B cell (primary cell): ENCODE measurements around the gene TRMT112. TPM values are rescaled to one million over a fixed set of nuclear protein-coding genes. Genes with fewer than 3 reads are reported as not detected.

Source experiments
- ATAC-seq: fragments of 200-7000 bp; cut with Tn5 transposase; one replicate; pipeline ENCODE4 v1.10.0; 2021; ENCODE audit warnings: low read depth, mild to moderate bottlenecking, moderate number of reproducible peaks, moderate library complexity
- CTCF ChIA-PET: fragments of 350-600 bp; sonication (Branson Sonifier 250); formaldehyde crosslinking; loops from one replicate; lab custom pipeline; 2021; ENCODE audit warnings: antibody characterized with exemption, inconsistent platforms; lab: Charles Lee
- POLR2A ChIA-PET: fragments of 350-600 bp; sonication (Branson Sonifier 250); formaldehyde crosslinking; loops from one replicate; lab custom pipeline; 2021; ENCODE audit warnings: antibody characterized with exemption; lab: Charles Lee
- DNase-seq: peaks from one replicate; pipeline ENCODE4 v3.0.0; 2013
- H2AFZ ChIP-seq: 2 replicates; pipeline ENCODE4 v1.6.1; 2012; ENCODE audit warnings: mild to moderate bottlenecking, low read depth, low read length; ENCODE audit not compliant: insufficient read depth, poor library complexity, severe bottlenecking
- H3K27ac ChIP-seq, 2 donors: 1 replicate in 1 of 2; 2 replicates in 1 of 2; pipeline ENCODE4 v1.5.1; 2012 to 2013; ENCODE audit warnings: low read length in 2 of 2, mild to moderate bottlenecking in 2 of 2, moderate library complexity in 1 of 2
- H3K27me3 ChIP-seq, 4 experiments: fragments of 200-600 bp in 1 of 4; sonication (generic) in 1 of 4; replicated peaks in 1 of 4; 1 replicate in 2 of 4; 2 replicates in 2 of 4; pipeline versions ENCODE4 v1.6.1 to v1.7.0; 2013 to 2016; ENCODE audit warnings: low read length in 3 of 4, mild to moderate bottlenecking in 2 of 4, mixed read lengths in 1 of 4, moderate library complexity in 1 of 4; ENCODE audit not compliant: insufficient read depth in 4 of 4, control insufficient read depth in 3 of 4; ENCODE audit errors: control extremely low read depth in 1 of 4
- H3K36me3 ChIP-seq, 2 experiments: replicated peaks in 1 of 2; 1 replicate in 1 of 2; 2 replicates in 1 of 2; pipeline versions ENCODE4 v1.6.1 to v1.7.1; 2013; ENCODE audit warnings: low read length in 1 of 2; ENCODE audit not compliant: insufficient read depth in 2 of 2, control insufficient read depth in 1 of 2; ENCODE audit errors: control extremely low read depth in 1 of 2, extremely low read depth in 1 of 2
- H3K4me1 ChIP-seq, 2 donors: fragments of 200-600 bp in 1 of 2; sonication (generic) in 1 of 2; 1 replicate in 1 of 2; 2 replicates in 1 of 2; pipeline versions ENCODE4 v1.5.1 to v1.6.1; 2013 to 2017; ENCODE audit warnings: low read length in 2 of 2; ENCODE audit not compliant: control insufficient read depth in 2 of 2, insufficient read depth in 2 of 2
- H3K4me2 ChIP-seq: replicated peaks from 2 replicates; pipeline ENCODE3; 2012; ENCODE audit warnings: mild to moderate bottlenecking, low read depth, low read length; ENCODE audit not compliant: poor library complexity, severe bottlenecking
- H3K4me3 ChIP-seq, 5 experiments: fragments of 200-600 bp in 1 of 5; sonication (generic) in 1 of 5; 1 replicate in 3 of 5; 2 replicates in 2 of 5; pipeline versions ENCODE4 v1.5.1 to v1.7.0; 2011 to 2016; ENCODE audit warnings: low read length in 4 of 5, mild to moderate bottlenecking in 4 of 5, low read depth in 2 of 5, control low read depth in 1 of 5, moderate library complexity in 1 of 5; ENCODE audit not compliant: insufficient read depth in 1 of 5; ENCODE audit errors: control extremely low read depth in 1 of 5, extremely low read depth in 1 of 5
- H3K79me2 ChIP-seq: fragments of 200-600 bp; sonication (generic); one replicate; pipeline ENCODE4 v1.6.0; 2016; ENCODE audit warnings: low read length; ENCODE audit not compliant: control insufficient read depth, insufficient read depth
- H3K9ac ChIP-seq: fragments of 200-600 bp; sonication (generic); 2 replicates; pipeline ENCODE4 v1.6.1; 2017; ENCODE audit warnings: mild to moderate bottlenecking, low read length, moderate library complexity
- H3K9me3 ChIP-seq, 3 donors: one replicate each; pipeline versions ENCODE4 v1.6.1 to v1.7.1; 2013; ENCODE audit warnings: low read length in 2 of 3; ENCODE audit not compliant: control insufficient read depth in 2 of 3, insufficient read depth in 1 of 3; ENCODE audit errors: control extremely low read depth in 1 of 3
- H4K20me1 ChIP-seq: 2 replicates; pipeline ENCODE4 v1.6.0; 2012; ENCODE audit warnings: mild to moderate bottlenecking, low read length; ENCODE audit not compliant: insufficient read depth, control insufficient read depth, poor library complexity, severe bottlenecking
- H3K27ac Mint-ChIP-seq: one replicate; pipeline ENCODE4 v1.8.0; 2021; ENCODE audit warnings: mixed read lengths
- H3K27me3 Mint-ChIP-seq: one replicate; pipeline ENCODE4 v1.8.0; 2021; ENCODE audit warnings: mixed read lengths
- H3K4me1 Mint-ChIP-seq: one replicate; pipeline ENCODE4 v1.8.0; 2021; ENCODE audit warnings: mixed read lengths
- H3K4me3 Mint-ChIP-seq: one replicate; pipeline ENCODE4 v1.8.0; 2021; ENCODE audit warnings: mixed read lengths
- H3K9me3 Mint-ChIP-seq: one replicate; pipeline ENCODE4 v1.8.0; 2022; ENCODE audit warnings: mixed read lengths; ENCODE audit not compliant: insufficient read depth
- EZH2 ChIP-seq: IDR thresholded peaks from 2 replicates; pipeline ENCODE4 v1.6.1; 2012; ENCODE audit warnings: borderline replicate concordance, low read depth, mild to moderate bottlenecking, moderate library complexity, low read length; ENCODE audit not compliant: insufficient read depth, poor library complexity, severe bottlenecking
- WGBS: methylation state at CpG from one replicate; pipeline ENCODE4 v1.1.5; 2013; ENCODE audit warnings: missing lambda C conversion rate; ENCODE audit not compliant: insufficient coverage; 5-methylcytosine and 5-hydroxymethylcytosine counted together
- intact Hi-C: fragments of 100-400 bp; cut with micrococcal nuclease; formaldehyde crosslinking; loops from one replicate; pipeline ENCODE4 v1.10.0; 2022
- polyA plus RNA-seq: library from polyadenylated mRNA; depleted of rRNA; stranded (reverse); fragments of >200 nt; gene quantifications from 2 replicates; pipeline ENCODE4 v1.2.3, GENCODE V29; 2012
- total RNA-seq, 2 donors: library from RNA; stranded (reverse); fragments of 120-200 nt in 1 of 2; gene quantifications; 1 replicate in 1 of 2; 2 replicates in 1 of 2; pipeline versions ENCODE4 v1.2.3 to v1.2.4, GENCODE V29; 2013 to 2022
- TF ChIP-seq, protein P1 (sequence below): fragments of 200-600 bp; IDR thresholded peaks from one replicate; pipeline ENCODE4 v1.8.0; 2022; ENCODE audit warnings: antibody characterized with exemption, mild to moderate bottlenecking

Gene TRMT112
- total and polyA plus RNA-seq, 2 donors (not counting 1 experiment from before 2014, with no cell fraction given), result 133 to 231 TPM

DNA sequence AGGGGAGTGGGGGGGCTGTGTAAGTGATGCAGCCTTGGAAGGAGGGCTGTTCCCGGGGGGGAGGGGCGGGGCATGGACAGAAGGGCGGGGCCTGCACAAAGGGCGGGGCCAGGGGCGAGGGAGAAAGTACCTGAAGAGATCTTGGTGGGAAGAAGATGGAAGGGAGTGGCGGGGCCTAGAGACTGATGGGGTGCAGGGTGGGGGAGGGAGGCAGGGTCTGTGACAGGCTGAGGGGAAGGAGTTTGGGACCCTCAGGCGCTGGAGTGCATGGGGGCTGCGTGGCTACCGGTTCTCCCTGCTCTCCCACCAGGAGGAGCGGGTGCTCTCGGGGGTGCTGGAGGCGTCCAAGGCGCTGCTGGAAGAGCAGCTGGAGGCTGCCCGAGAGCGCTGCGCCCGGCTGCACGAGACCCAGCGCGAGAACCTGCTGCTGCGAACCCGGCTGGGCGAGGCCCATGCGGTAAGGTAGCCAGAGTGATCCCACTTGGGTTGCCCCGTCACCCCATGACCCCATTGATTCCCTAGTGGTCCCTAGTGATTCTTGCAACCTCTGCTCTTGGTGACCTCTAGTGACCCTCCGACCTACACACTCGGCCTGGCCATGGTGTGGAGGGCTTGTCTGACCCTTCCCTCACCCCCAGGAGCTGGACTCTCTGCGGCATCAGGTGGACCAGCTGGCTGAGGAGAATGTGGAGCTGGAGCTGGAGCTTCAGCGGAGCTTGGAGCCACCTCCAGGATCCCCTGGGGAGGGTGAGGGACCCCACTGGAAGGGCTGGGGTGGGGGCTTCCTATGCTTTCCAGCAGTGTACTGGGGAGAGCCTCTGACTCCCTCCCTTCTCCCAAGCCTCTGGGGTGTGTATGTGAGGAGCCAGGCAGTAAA, 25.7 kb upstream of the TRMT112 start:
- Histone ChIP-seq H3K36me3 (peaks cover 4 to 39% of the 10 kb centered on the region in 2 experiments), H3K9me3 (no peaks in the 10 kb centered on the region), H3K4me1 (peaks cover 30 to 36% of the 10 kb centered on the region in 2 donors), H4K20me1 (peaks cover 51% of the 10 kb centered on the region), H3K27me3 (no peaks in the 10 kb centered on the region), H3K27ac (no peak overlapping the region), H2AFZ (no peak overlapping the region), H3K79me2 (peaks cover 29% of the 10 kb centered on the region), H3K4me2 (peak overlapping the region; percentile 98), H3K4me3 (no peak overlapping the region), H3K9ac (no peak overlapping the region)
- DNase-seq (no peak), ATAC-seq (no peak)
- ChIA-PET CTCF (interaction anchor here (1.1 to 5.5 kb wide), 8 partner anchors 11 to 106 kb away, joined by 3 to 63 read pairs (median 6); partner anchors contain the start of genes PRDX5, RPS6KA4 and TRMT112), POLR2A (interaction anchor here (1.1 to 3.4 kb wide), 2 partner anchors 26 to 72 kb away, joined by 3 to 50 read pairs; partner anchors contain the start of genes PRDX5 and TRMT112)
- H3K4me3 Mint-ChIP-seq, result peak overlapping the region; percentile 68
- no peak for TF ChIP-seq EZH2
- TF ChIP-seq, protein P1, sequence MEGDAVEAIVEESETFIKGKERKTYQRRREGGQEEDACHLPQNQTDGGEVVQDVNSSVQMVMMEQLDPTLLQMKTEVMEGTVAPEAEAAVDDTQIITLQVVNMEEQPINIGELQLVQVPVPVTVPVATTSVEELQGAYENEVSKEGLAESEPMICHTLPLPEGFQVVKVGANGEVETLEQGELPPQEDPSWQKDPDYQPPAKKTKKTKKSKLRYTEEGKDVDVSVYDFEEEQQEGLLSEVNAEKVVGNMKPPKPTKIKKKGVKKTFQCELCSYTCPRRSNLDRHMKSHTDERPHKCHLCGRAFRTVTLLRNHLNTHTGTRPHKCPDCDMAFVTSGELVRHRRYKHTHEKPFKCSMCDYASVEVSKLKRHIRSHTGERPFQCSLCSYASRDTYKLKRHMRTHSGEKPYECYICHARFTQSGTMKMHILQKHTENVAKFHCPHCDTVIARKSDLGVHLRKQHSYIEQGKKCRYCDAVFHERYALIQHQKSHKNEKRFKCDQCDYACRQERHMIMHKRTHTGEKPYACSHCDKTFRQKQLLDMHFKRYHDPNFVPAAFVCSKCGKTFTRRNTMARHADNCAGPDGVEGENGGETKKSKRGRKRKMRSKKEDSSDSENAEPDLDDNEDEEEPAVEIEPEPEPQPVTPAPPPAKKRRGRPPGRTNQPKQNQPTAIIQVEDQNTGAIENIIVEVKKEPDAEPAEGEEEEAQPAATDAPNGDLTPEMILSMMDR, result no peak
- peaks cover 44% of the 10 kb centered on the region for H3K4me1 Mint-ChIP-seq
- WGBS, result 95% methylated on average over 23 of the region's 29 CpGs
- no peaks in the 10 kb centered on the region for H3K27me3 Mint-ChIP-seq
- no peak overlapping the region for H3K27ac Mint-ChIP-seq
- H3K9me3 Mint-ChIP-seq, result no peaks in the 10 kb centered on the region
- intact Hi-C loops, result no loop called here
